ENCODE data around the gene GNG8. TPM values are rescaled to one million over a fixed set of nuclear protein-coding genes. Genes with fewer than 3 reads are reported as not detected.

The GNG8 gene
- total RNA-seq, 1 donor from 2014 or later: not detected

GRCh38 chr19:46668662-46669061, 32.7 kb upstream of the GNG8 start:
- Histone ChIP-seq H3K36me3 (ENCODE audit: control insufficient read depth, insufficient read depth, low read length) (peaks cover 2% of the 10 kb centered on the region), H3K4me3 (ENCODE audit: low read depth, low read length) (no peak overlapping the region), H3K27me3 (ENCODE audit: control insufficient read depth, insufficient read depth, low read length) (peaks cover 2% of the 10 kb centered on the region)
- no peak for DNase-seq (ENCODE audit: low read depth)
- TF ChIP-seq, protein P1, sequence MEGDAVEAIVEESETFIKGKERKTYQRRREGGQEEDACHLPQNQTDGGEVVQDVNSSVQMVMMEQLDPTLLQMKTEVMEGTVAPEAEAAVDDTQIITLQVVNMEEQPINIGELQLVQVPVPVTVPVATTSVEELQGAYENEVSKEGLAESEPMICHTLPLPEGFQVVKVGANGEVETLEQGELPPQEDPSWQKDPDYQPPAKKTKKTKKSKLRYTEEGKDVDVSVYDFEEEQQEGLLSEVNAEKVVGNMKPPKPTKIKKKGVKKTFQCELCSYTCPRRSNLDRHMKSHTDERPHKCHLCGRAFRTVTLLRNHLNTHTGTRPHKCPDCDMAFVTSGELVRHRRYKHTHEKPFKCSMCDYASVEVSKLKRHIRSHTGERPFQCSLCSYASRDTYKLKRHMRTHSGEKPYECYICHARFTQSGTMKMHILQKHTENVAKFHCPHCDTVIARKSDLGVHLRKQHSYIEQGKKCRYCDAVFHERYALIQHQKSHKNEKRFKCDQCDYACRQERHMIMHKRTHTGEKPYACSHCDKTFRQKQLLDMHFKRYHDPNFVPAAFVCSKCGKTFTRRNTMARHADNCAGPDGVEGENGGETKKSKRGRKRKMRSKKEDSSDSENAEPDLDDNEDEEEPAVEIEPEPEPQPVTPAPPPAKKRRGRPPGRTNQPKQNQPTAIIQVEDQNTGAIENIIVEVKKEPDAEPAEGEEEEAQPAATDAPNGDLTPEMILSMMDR (IDR thresholded peaks at IDR 0.05; ENCODE audit: insufficient read depth, low read length, poor library complexity, severe bottlenecking): no peak

DNA sequence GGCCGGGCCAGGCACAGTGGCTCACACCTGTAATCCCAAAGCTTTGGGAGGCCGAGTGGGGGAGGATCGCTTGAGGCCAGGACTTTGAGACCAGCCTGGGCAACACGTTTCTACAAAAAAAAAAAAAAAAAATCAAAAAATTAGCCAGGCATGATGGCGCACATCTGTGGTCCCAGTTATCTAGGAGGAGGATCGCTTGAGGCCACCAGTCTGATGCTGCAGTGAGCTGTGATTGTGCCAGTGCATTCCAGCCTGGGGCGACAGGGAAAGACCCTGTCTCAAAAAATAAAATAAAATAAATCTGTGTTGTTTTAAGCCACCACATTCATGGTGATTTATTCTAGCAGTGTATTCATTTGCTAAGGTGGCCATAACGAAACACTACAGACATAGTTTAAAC, 29.1 kb upstream of the GNG8 start:
- H3K4me3 ChIP-seq (ENCODE audit: low read depth, low read length): no peak overlapping the region
- H3K27me3 ChIP-seq (ENCODE audit: control insufficient read depth, insufficient read depth, low read length): peaks cover 9% of the 10 kb centered on the region
- H3K36me3 ChIP-seq (ENCODE audit: control insufficient read depth, insufficient read depth, low read length): no peaks in the 10 kb centered on the region
- DNase-seq (ENCODE audit: low read depth): no peak
- TF ChIP-seq, protein P1 (IDR thresholded peaks at IDR 0.05; ENCODE audit: insufficient read depth, low read length, poor library complexity, severe bottlenecking): no peak

GRCh38 chr19:46661735-46662592, 26.0 kb upstream of the GNG8 start:
- peak overlapping the region; percentile 26 for H3K4me3 ChIP-seq (ENCODE audit: low read depth, low read length)
- DNase-seq (ENCODE audit: low read depth): peak; percentile 49
- H3K36me3 ChIP-seq (ENCODE audit: control insufficient read depth, insufficient read depth, low read length): no peaks in the 10 kb centered on the region
- H3K27me3 ChIP-seq (ENCODE audit: control insufficient read depth, insufficient read depth, low read length): peaks cover 25% of the 10 kb centered on the region
- TF ChIP-seq, protein P1 (IDR thresholded peaks at IDR 0.05; ENCODE audit: insufficient read depth, low read length, poor library complexity, severe bottlenecking): peak; percentile 97

DNA sequence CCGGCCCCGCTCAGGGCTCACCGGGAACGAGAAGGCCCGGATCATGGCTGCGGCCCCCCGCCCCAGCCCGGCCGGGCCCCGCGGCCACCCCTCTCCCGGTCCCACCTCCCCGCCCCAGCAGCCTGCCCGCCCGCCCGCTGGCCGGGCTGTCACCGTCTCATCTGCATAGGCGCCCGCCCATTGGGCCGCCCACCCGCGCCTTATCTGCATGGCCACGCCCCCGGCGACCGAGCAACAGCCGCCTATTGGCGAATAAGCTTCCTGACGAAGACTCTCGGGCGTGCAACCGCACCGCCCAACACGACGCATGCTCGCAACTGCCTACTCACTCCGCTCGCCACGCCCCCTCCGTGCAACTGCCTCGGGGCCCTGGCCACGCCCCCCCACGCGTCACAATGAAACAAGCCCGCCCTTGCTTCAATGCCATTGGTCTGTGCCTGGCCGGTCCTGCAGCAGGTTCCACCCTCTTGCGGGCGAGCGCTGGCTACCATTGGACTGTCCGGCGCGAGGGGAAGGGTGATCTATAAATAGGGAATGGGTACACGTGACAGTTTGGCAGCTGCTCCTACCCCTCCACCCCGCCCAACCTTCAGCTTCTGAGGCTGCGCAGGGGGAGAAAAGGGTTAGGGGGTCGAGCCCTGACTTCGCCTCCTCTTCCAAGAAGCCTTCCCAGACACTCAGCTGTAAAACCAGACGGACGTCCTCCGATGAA, 25.2 kb upstream of the GNG8 start, which contains the start of gene DACT3:
Gene DACT3, minus strand, starts transcription at position 163 of the 712 bp plus-strand sequence. Its CDS starts 118 bp downstream, at position 45.
- DNase-seq (ENCODE audit: low read depth): peak; percentile 97
- H3K4me3 ChIP-seq (ENCODE audit: low read depth, low read length): peak within 1 kb of the TSS; percentile 38
- peaks cover 25% of the 10 kb centered on the region for H3K27me3 ChIP-seq (ENCODE audit: control insufficient read depth, insufficient read depth, low read length)
- no peaks in the 10 kb centered on the region for H3K36me3 ChIP-seq (ENCODE audit: control insufficient read depth, insufficient read depth, low read length)
- TF ChIP-seq, protein P1 (IDR thresholded peaks at IDR 0.05; ENCODE audit: insufficient read depth, low read length, poor library complexity, severe bottlenecking): no peak

DNA sequence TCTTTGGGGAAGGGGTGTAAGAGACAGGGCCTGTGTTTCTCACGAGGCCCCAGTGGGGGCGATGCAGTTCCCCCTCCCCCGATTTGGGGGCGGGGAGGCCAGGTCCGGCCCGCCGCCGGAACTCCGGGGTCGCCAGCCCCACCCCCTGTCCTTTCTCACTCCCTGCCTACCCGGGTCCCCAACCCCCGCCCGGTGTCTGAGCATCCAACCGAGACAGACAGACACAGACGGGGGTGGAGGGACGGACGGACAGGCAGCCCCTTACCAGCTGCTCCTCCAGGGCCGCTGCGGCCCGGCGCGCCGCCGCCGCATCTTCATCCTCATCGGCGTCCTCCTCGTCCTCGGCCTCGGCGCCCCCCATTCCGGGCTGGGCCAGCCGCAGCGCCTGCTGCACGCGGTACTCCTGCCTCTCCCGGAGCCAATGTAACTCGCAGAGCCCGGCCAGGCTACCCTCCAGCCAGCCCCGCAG, 24.6 kb upstream of the GNG8 start:
- Histone ChIP-seq H3K27me3 (ENCODE audit: control insufficient read depth, insufficient read depth, low read length) (peaks cover 25% of the 10 kb centered on the region), H3K36me3 (ENCODE audit: control insufficient read depth, insufficient read depth, low read length) (no peaks in the 10 kb centered on the region), H3K4me3 (ENCODE audit: low read depth, low read length) (peak overlapping the region; percentile 38)
- TF ChIP-seq, protein P1 (IDR thresholded peaks at IDR 0.05; ENCODE audit: insufficient read depth, low read length, poor library complexity, severe bottlenecking): no peak
- no peak for DNase-seq (ENCODE audit: low read depth)
